ENCODE measurements around the gene TDRD12.
"Not testable (repeated sequence)": the region's sequence is repeated elsewhere in the genome, so short reads cannot be mapped to it uniquely, and the experiment has no call there.

TDRD12 gene

GRCh38 chr19:32693151-32694108 is 26.1 kb upstream of the TDRD12 start:
- H3K27ac ChIP-seq: peak overlapping the region; percentile 69
- DNase-seq (ENCODE audit: low read depth, low spot score): not testable (repeated sequence)

- DNase-seq (ENCODE audit: low read depth, low spot score): not testable (repeated sequence)
- H3K27ac ChIP-seq: peak overlapping the region; percentile 44
These were observed 25.3 kb upstream of the TDRD12 start for GRCh38 chr19:32694316-32694715.

- DNase-seq (ENCODE audit: low read depth, low spot score); H3K27ac ChIP-seq: not testable (repeated sequence)
These were observed 24.7 kb upstream of the TDRD12 start for GRCh38 chr19:32694851-32695250.

- not testable (repeated sequence) for DNase-seq (ENCODE audit: low read depth, low spot score); H3K27ac ChIP-seq
These were observed 24.1 kb upstream of the TDRD12 start for GRCh38 chr19:32695506-32695905.

GRCh38 chr19:32696771-32697170 is 22.8 kb upstream of the TDRD12 start:
- not testable (repeated sequence) for H3K27ac ChIP-seq; DNase-seq (ENCODE audit: low read depth, low spot score)

GRCh38 chr19:32700129-32700528 is 19.4 kb upstream of the TDRD12 start:
- peak overlapping the region; percentile 39 for H3K27ac ChIP-seq
- DNase-seq (ENCODE audit: low read depth, low spot score): not testable (repeated sequence)

- H3K27ac ChIP-seq: peak overlapping the region; percentile 39
- DNase-seq (ENCODE audit: low read depth, low spot score): no peak
These were observed 17.6 kb upstream of the TDRD12 start for GRCh38 chr19:32702010-32702409.

- not testable (repeated sequence) for DNase-seq (ENCODE audit: low read depth, low spot score); H3K27ac ChIP-seq
These were observed 15.6 kb upstream of the TDRD12 start for GRCh38 chr19:32704006-32704405.

- H3K27ac ChIP-seq: no peak overlapping the region
- no peak for DNase-seq (ENCODE audit: low read depth, low spot score)
These were observed 11.1 kb upstream of the TDRD12 start for GRCh38 chr19:32708457-32708856.

GRCh38 chr19:32709032-32709431 is 10.5 kb upstream of the TDRD12 start:
- no peak for DNase-seq (ENCODE audit: low read depth, low spot score)
- H3K27ac ChIP-seq: no peak overlapping the region

- H3K27ac ChIP-seq: no peak overlapping the region
- no peak for DNase-seq (ENCODE audit: low read depth, low spot score)
These were observed 7.8 kb upstream of the TDRD12 start for GRCh38 chr19:32711747-32712146.

- not testable (repeated sequence) for H3K27ac ChIP-seq; DNase-seq (ENCODE audit: low read depth, low spot score)
These were observed 3.4 kb upstream of the TDRD12 start for GRCh38 chr19:32716203-32716602.

GRCh38 chr19:32717496-32717895 is 2.1 kb upstream of the TDRD12 start:
- H3K27ac ChIP-seq: no peak overlapping the region
- DNase-seq (ENCODE audit: low read depth, low spot score): no peak

- no peak overlapping the region for H3K27ac ChIP-seq
- DNase-seq (ENCODE audit: low read depth, low spot score): peak; percentile 40
These were observed 1.3 kb upstream of the TDRD12 start for GRCh38 chr19:32718286-32718685.

GRCh38 chr19:32720216-32720935 is 809 bp downstream of the TDRD12 start:
- no peak for DNase-seq (ENCODE audit: low read depth, low spot score)
- no peak overlapping the region for H3K27ac ChIP-seq

- DNase-seq (ENCODE audit: low read depth, low spot score): no peak
- H3K27ac ChIP-seq: no peak overlapping the region
These were observed 1.3 kb downstream of the TDRD12 start for GRCh38 chr19:32720936-32721250.

- no peak for DNase-seq (ENCODE audit: low read depth, low spot score)
- H3K27ac ChIP-seq: no peak overlapping the region
These were observed 16.4 kb downstream of the TDRD12 start for GRCh38 chr19:32735936-32736335.

- no peak for DNase-seq (ENCODE audit: low read depth, low spot score)
- no peak overlapping the region for H3K27ac ChIP-seq
These were observed 23.5 kb downstream of the TDRD12 start for GRCh38 chr19:32743021-32743420.

GRCh38 chr19:32743447-32743846 is 23.9 kb downstream of the TDRD12 start:
- DNase-seq (ENCODE audit: low read depth, low spot score): no peak
- H3K27ac ChIP-seq: no peak overlapping the region

- DNase-seq (ENCODE audit: low read depth, low spot score): no peak
- no peak overlapping the region for H3K27ac ChIP-seq
These were observed 25.2 kb downstream of the TDRD12 start for GRCh38 chr19:32744555-32745325.

Measured in epithelial cell of prostate (primary cell).